Activated B cell treated with CpG ODN at 0.5 μM for 24 hours (primary cell): ENCODE results near the gene KIRREL3. TPM values are rescaled to one million over a fixed set of nuclear protein-coding genes. Genes with fewer than 3 reads are reported as not detected.

Experiments
- ATAC-seq: fragments of 200-7000 bp; cut with Tn5 transposase; one replicate; pipeline ENCODE4 v1.10.0; 2021; ENCODE audit warnings: low read depth, mild to moderate bottlenecking, moderate library complexity
- CTCF ChIA-PET: fragments of 350-600 bp; sonication (Branson Sonifier 250); formaldehyde crosslinking; loops from one replicate; lab custom pipeline; 2021; ENCODE audit warnings: antibody characterized with exemption; lab: Charles Lee
- POLR2A ChIA-PET: fragments of 350-600 bp; sonication (Branson Sonifier 250); formaldehyde crosslinking; loops from one replicate; lab custom pipeline; 2021; ENCODE audit warnings: antibody characterized with exemption; lab: Charles Lee
- DNase-seq: peaks from one replicate; pipeline ENCODE4 v3.0.0; 2022
- H3K27ac Mint-ChIP-seq: one replicate; pipeline ENCODE4 v1.8.0; 2020; ENCODE audit warnings: mixed read lengths
- H3K27me3 Mint-ChIP-seq: one replicate; pipeline ENCODE4 v1.8.0; 2021; ENCODE audit warnings: mixed read lengths
- H3K36me3 Mint-ChIP-seq: one replicate; pipeline ENCODE4 v1.8.0; 2021; ENCODE audit warnings: low read depth, mixed read lengths
- H3K4me1 Mint-ChIP-seq: one replicate; pipeline ENCODE4 v1.8.0; 2021; ENCODE audit warnings: mixed read lengths
- H3K4me3 Mint-ChIP-seq: one replicate; pipeline ENCODE4 v1.8.0; 2020; ENCODE audit warnings: mild to moderate bottlenecking, mixed read lengths
- H3K9me3 Mint-ChIP-seq: one replicate; pipeline ENCODE4 v1.8.0; 2020; ENCODE audit warnings: mixed read lengths
- CTCF ChIP-seq: fragments of 200-600 bp; IDR thresholded peaks from one replicate; pipeline ENCODE4 v1.8.0; 2022; ENCODE audit warnings: antibody characterized with exemption, mild to moderate bottlenecking
- intact Hi-C: fragments of 100-400 bp; cut with micrococcal nuclease; formaldehyde crosslinking; loops from one replicate; pipeline ENCODE4 v1.15.1; 2024
- total RNA-seq: library from RNA; stranded (reverse); gene quantifications from 2 replicates; pipeline ENCODE4 v1.2.3, GENCODE V29; 2022

Gene KIRREL3
- total RNA-seq, 1 donor from 2014 or later, result not detected

GRCh38 chr11:126575849-126576248 is 424.7 kb downstream of the KIRREL3 start:
- Mint-ChIP-seq H3K27me3 (peaks cover 7% of the 10 kb centered on the region), H3K4me3 (no peak overlapping the region), H3K27ac (no peak overlapping the region), H3K9me3 (no peaks in the 10 kb centered on the region), H3K36me3 (no peaks in the 10 kb centered on the region), H3K4me1 (no peaks in the 10 kb centered on the region)
- no peak for TF ChIP-seq CTCF
- intact Hi-C loops, result no loop called here
- no peak for ATAC-seq
- DNase-seq, result no peak
- POLR2A ChIA-PET, result no interaction called here
- CTCF ChIA-PET, result no interaction called here

- ChIA-PET POLR2A (no interaction called here), CTCF (no interaction called here)
- Mint-ChIP-seq H3K27ac (no peak overlapping the region), H3K36me3 (no peaks in the 10 kb centered on the region), H3K27me3 (peaks cover 7% of the 10 kb centered on the region), H3K4me3 (no peak overlapping the region), H3K4me1 (no peaks in the 10 kb centered on the region), H3K9me3 (no peaks in the 10 kb centered on the region)
- no peak for TF ChIP-seq CTCF
- intact Hi-C loops, result no loop called here
- ATAC-seq, result no peak
- no peak for DNase-seq
These were observed 427.1 kb downstream of the KIRREL3 start for GRCh38 chr11:126573325-126573978.

- Mint-ChIP-seq H3K4me1 (no peaks in the 10 kb centered on the region), H3K27me3 (peaks cover 7% of the 10 kb centered on the region), H3K9me3 (no peaks in the 10 kb centered on the region), H3K36me3 (no peaks in the 10 kb centered on the region), H3K27ac (no peak overlapping the region), H3K4me3 (no peak overlapping the region)
- DNase-seq, result no peak
- ChIA-PET POLR2A (no interaction called here), CTCF (no interaction called here)
- TF ChIP-seq CTCF, result no peak
- ATAC-seq, result no peak
- intact Hi-C loops, result no loop called here
These were observed 430.1 kb downstream of the KIRREL3 start for GRCh38 chr11:126570489-126570888.

GRCh38 chr11:126567419-126567818 is 433.2 kb downstream of the KIRREL3 start:
- no peaks in the 10 kb centered on the region for H3K4me1 Mint-ChIP-seq
- H3K27me3 Mint-ChIP-seq, result peaks cover 10% of the 10 kb centered on the region
- H3K27ac Mint-ChIP-seq, result no peak overlapping the region
- H3K4me3 Mint-ChIP-seq, result no peak overlapping the region
- CTCF ChIA-PET, result no interaction called here
- ATAC-seq, result no peak
- H3K9me3 Mint-ChIP-seq, result no peaks in the 10 kb centered on the region
- intact Hi-C loops, result no loop called here
- no peak for TF ChIP-seq CTCF
- DNase-seq, result no peak
- POLR2A ChIA-PET, result no interaction called here
- H3K36me3 Mint-ChIP-seq, result no peaks in the 10 kb centered on the region

GRCh38 chr11:126564566-126564965 is 436.0 kb downstream of the KIRREL3 start:
- intact Hi-C loops, result no loop called here
- no peak overlapping the region for H3K4me3 Mint-ChIP-seq
- peaks cover 3% of the 10 kb centered on the region for H3K27me3 Mint-ChIP-seq
- H3K36me3 Mint-ChIP-seq, result no peaks in the 10 kb centered on the region
- no peak overlapping the region for H3K27ac Mint-ChIP-seq
- no peak for TF ChIP-seq CTCF
- ChIA-PET POLR2A (no interaction called here), CTCF (no interaction called here)
- peaks cover 3% of the 10 kb centered on the region for H3K9me3 Mint-ChIP-seq
- DNase-seq (no peak), ATAC-seq (no peak)
- H3K4me1 Mint-ChIP-seq, result no peaks in the 10 kb centered on the region
